Measurements from ENCODE around the gene PALB2.

Gene PALB2

GRCh38 chr16:23579371-23579770 lies 61.7 kb downstream of the PALB2 start:
- no peak overlapping the region for H4K91ac ChIP-seq (ENCODE audit: low read length)
- 98% methylated on average over 3 of the region's 4 CpGs for WGBS
- no peak overlapping the region for H3K9ac ChIP-seq (ENCODE audit: low read length)
- H3K4me2 ChIP-seq (ENCODE audit: low read length, poor library complexity, severe bottlenecking): no peak overlapping the region
- H3K79me1 ChIP-seq (replicated peaks; ENCODE audit: low read length, poor library complexity, severe bottlenecking): peaks cover 8% of the 10 kb centered on the region
- no peak overlapping the region for H3K18ac ChIP-seq (ENCODE audit: low read depth in 1 of 2, low read length in 2 of 2)
- H3K36me3 ChIP-seq (ENCODE audit: control insufficient read depth in 1 of 2, insufficient read depth in 2 of 2, low read depth in 1 of 2, low read length in 2 of 2): peaks cover 31 to 70% of the 10 kb centered on the region in 2 experiments
- H3K9me3 ChIP-seq (ENCODE audit: control insufficient read depth, low read length): no peaks in the 10 kb centered on the region
- H2BK15ac ChIP-seq (ENCODE audit: low read depth, poor library complexity, severe bottlenecking): no peak overlapping the region
- no peaks in the 10 kb centered on the region for H3K4me1 ChIP-seq (ENCODE audit: control insufficient read depth, insufficient read depth, low read depth, low read length)
- H3K14ac ChIP-seq (ENCODE audit: low read length in 2 of 2): no peak overlapping the region
- no peak overlapping the region for H3K27ac ChIP-seq (ENCODE audit: low read length, poor library complexity, severe bottlenecking)
- H3K4ac ChIP-seq (ENCODE audit: low read depth in 1 of 2, low read length in 2 of 2): no peak overlapping the region
- no peak overlapping the region for H2BK120ac ChIP-seq (ENCODE audit: low read depth, low read length)
- no peak for DNase-seq
- no peak overlapping the region for H2BK5ac ChIP-seq (ENCODE audit: low read depth, low read length, poor library complexity, severe bottlenecking)
- H4K8ac ChIP-seq (ENCODE audit: low read length): peak overlapping the region; percentile 28
- H2BK12ac ChIP-seq (ENCODE audit: low read length in 2 of 2): no peak overlapping the region
- no peak overlapping the region for H2AK5ac ChIP-seq (ENCODE audit: low read length, severe bottlenecking)
- H3K27me3 ChIP-seq (ENCODE audit: control insufficient read depth in 1 of 2, insufficient read depth in 1 of 2, low read length in 2 of 2): no peaks in the 10 kb centered on the region
- no peak overlapping the region for H3K23ac ChIP-seq (ENCODE audit: low read length in 2 of 2)
- no peak overlapping the region for H3K4me3 ChIP-seq (ENCODE audit: insufficient read depth in 1 of 2, low read depth in 1 of 2, low read length in 2 of 2)
- no peak overlapping the region for H2AFZ ChIP-seq (ENCODE audit: low read depth, low read length)

- Histone ChIP-seq H4K91ac (ENCODE audit: low read length) (no peak overlapping the region), H2AK5ac (ENCODE audit: low read length, severe bottlenecking) (no peak overlapping the region), H2AFZ (ENCODE audit: low read depth, low read length) (no peak overlapping the region), H2BK12ac (ENCODE audit: low read length in 2 of 2) (no peak overlapping the region), H3K23ac (ENCODE audit: low read length in 2 of 2) (no peak overlapping the region), H3K27ac (ENCODE audit: low read length, poor library complexity, severe bottlenecking) (no peak overlapping the region), H3K4me2 (ENCODE audit: low read length, poor library complexity, severe bottlenecking) (no peak overlapping the region), H4K8ac (ENCODE audit: low read length) (no peak overlapping the region), H3K4me3 (ENCODE audit: insufficient read depth in 1 of 2, low read depth in 1 of 2, low read length in 2 of 2) (no peak overlapping the region), H3K36me3 (ENCODE audit: control insufficient read depth in 1 of 2, insufficient read depth in 2 of 2, low read depth in 1 of 2, low read length in 2 of 2) (peaks cover 39 to 78% of the 10 kb centered on the region in 2 experiments), H3K18ac (ENCODE audit: low read depth in 1 of 2, low read length in 2 of 2) (no peak overlapping the region), H2BK120ac (ENCODE audit: low read depth, low read length) (no peak overlapping the region), H3K9me3 (ENCODE audit: control insufficient read depth, low read length) (no peaks in the 10 kb centered on the region), H3K4ac (ENCODE audit: low read depth in 1 of 2, low read length in 2 of 2) (no peak overlapping the region), H2BK5ac (ENCODE audit: low read depth, low read length, poor library complexity, severe bottlenecking) (no peak overlapping the region), H3K14ac (ENCODE audit: low read length in 2 of 2) (no peak overlapping the region), H3K27me3 (ENCODE audit: control insufficient read depth in 1 of 2, insufficient read depth in 1 of 2, low read length in 2 of 2) (no peaks in the 10 kb centered on the region), H3K9ac (ENCODE audit: low read length) (no peak overlapping the region), H3K4me1 (ENCODE audit: control insufficient read depth, insufficient read depth, low read depth, low read length) (no peaks in the 10 kb centered on the region), H3K79me1 (replicated peaks; ENCODE audit: low read length, poor library complexity, severe bottlenecking) (peaks cover 9% of the 10 kb centered on the region), H2BK15ac (ENCODE audit: low read depth, poor library complexity, severe bottlenecking) (no peak overlapping the region)
- peak; percentile 14 for DNase-seq
- WGBS: 83% methylated on average over 3 of the region's 5 CpGs
Observed at GRCh38 chr16:23578101-23578830, 62.8 kb downstream of the PALB2 start.

GRCh38 chr16:23577493-23577892 lies 63.6 kb downstream of the PALB2 start:
- Histone ChIP-seq H3K4me2 (ENCODE audit: low read length, poor library complexity, severe bottlenecking) (no peak overlapping the region), H2AK5ac (ENCODE audit: low read length, severe bottlenecking) (no peak overlapping the region), H3K4me1 (ENCODE audit: control insufficient read depth, insufficient read depth, low read depth, low read length) (no peaks in the 10 kb centered on the region), H2BK15ac (ENCODE audit: low read depth, poor library complexity, severe bottlenecking) (no peak overlapping the region), H3K9me3 (ENCODE audit: control insufficient read depth, low read length) (no peaks in the 10 kb centered on the region), H3K27me3 (ENCODE audit: control insufficient read depth in 1 of 2, insufficient read depth in 1 of 2, low read length in 2 of 2) (no peaks in the 10 kb centered on the region), H4K8ac (ENCODE audit: low read length) (no peak overlapping the region), H3K79me1 (replicated peaks; ENCODE audit: low read length, poor library complexity, severe bottlenecking) (peaks cover 14% of the 10 kb centered on the region), H2BK5ac (ENCODE audit: low read depth, low read length, poor library complexity, severe bottlenecking) (no peak overlapping the region), H2BK120ac (ENCODE audit: low read depth, low read length) (no peak overlapping the region), H3K23ac (ENCODE audit: low read length in 2 of 2) (no peak overlapping the region), H3K4ac (ENCODE audit: low read depth in 1 of 2, low read length in 2 of 2) (no peak overlapping the region), H3K27ac (ENCODE audit: low read length, poor library complexity, severe bottlenecking) (no peak overlapping the region), H2AFZ (ENCODE audit: low read depth, low read length) (no peak overlapping the region), H3K36me3 (ENCODE audit: control insufficient read depth in 1 of 2, insufficient read depth in 2 of 2, low read depth in 1 of 2, low read length in 2 of 2) (peaks cover 46 to 85% of the 10 kb centered on the region in 2 experiments), H2BK12ac (ENCODE audit: low read length in 2 of 2) (no peak overlapping the region), H4K91ac (ENCODE audit: low read length) (no peak overlapping the region), H3K14ac (ENCODE audit: low read length in 2 of 2) (no peak overlapping the region), H3K18ac (ENCODE audit: low read depth in 1 of 2, low read length in 2 of 2) (no peak overlapping the region), H3K4me3 (ENCODE audit: insufficient read depth in 1 of 2, low read depth in 1 of 2, low read length in 2 of 2) (no peak overlapping the region), H3K9ac (ENCODE audit: low read length) (no peak overlapping the region)
- WGBS: 97% methylated on average over 2 of the region's 2 CpGs
- no peak for DNase-seq

- H3K79me1 ChIP-seq (replicated peaks; ENCODE audit: low read length, poor library complexity, severe bottlenecking): peaks cover 21% of the 10 kb centered on the region
- H2BK120ac ChIP-seq (ENCODE audit: low read depth, low read length): no peak overlapping the region
- H3K4ac ChIP-seq (ENCODE audit: low read depth in 1 of 2, low read length in 2 of 2): no peak overlapping the region
- no peak overlapping the region for H2AK5ac ChIP-seq (ENCODE audit: low read length, severe bottlenecking)
- H3K4me1 ChIP-seq (ENCODE audit: control insufficient read depth, insufficient read depth, low read depth, low read length): no peaks in the 10 kb centered on the region
- H3K9ac ChIP-seq (ENCODE audit: low read length): no peak overlapping the region
- H2BK15ac ChIP-seq (ENCODE audit: low read depth, poor library complexity, severe bottlenecking): no peak overlapping the region
- peaks cover 54 to 86% of the 10 kb centered on the region in 2 experiments for H3K36me3 ChIP-seq (ENCODE audit: control insufficient read depth in 1 of 2, insufficient read depth in 2 of 2, low read depth in 1 of 2, low read length in 2 of 2)
- H4K91ac ChIP-seq (ENCODE audit: low read length): no peak overlapping the region
- no peak overlapping the region for H3K4me3 ChIP-seq (ENCODE audit: insufficient read depth in 1 of 2, low read depth in 1 of 2, low read length in 2 of 2)
- H3K14ac ChIP-seq (ENCODE audit: low read length in 2 of 2): no peak overlapping the region
- H2AFZ ChIP-seq (ENCODE audit: low read depth, low read length): no peak overlapping the region
- no peak overlapping the region for H3K27ac ChIP-seq (ENCODE audit: low read length, poor library complexity, severe bottlenecking)
- H2BK5ac ChIP-seq (ENCODE audit: low read depth, low read length, poor library complexity, severe bottlenecking): no peak overlapping the region
- no peaks in the 10 kb centered on the region for H3K27me3 ChIP-seq (ENCODE audit: control insufficient read depth in 1 of 2, insufficient read depth in 1 of 2, low read length in 2 of 2)
- no peak overlapping the region for H3K4me2 ChIP-seq (ENCODE audit: low read length, poor library complexity, severe bottlenecking)
- H3K9me3 ChIP-seq (ENCODE audit: control insufficient read depth, low read length): no peaks in the 10 kb centered on the region
- 85% methylated on average over 3 of the region's 3 CpGs for WGBS
- H3K23ac ChIP-seq (ENCODE audit: low read length in 2 of 2): no peak overlapping the region
- H4K8ac ChIP-seq (ENCODE audit: low read length): no peak overlapping the region
- H2BK12ac ChIP-seq (ENCODE audit: low read length in 2 of 2): no peak overlapping the region
- no peak overlapping the region for H3K18ac ChIP-seq (ENCODE audit: low read depth in 1 of 2, low read length in 2 of 2)
- DNase-seq: no peak
Observed at GRCh38 chr16:23575834-23576233, 65.3 kb downstream of the PALB2 start.
